Measurements from ENCODE around the gene FAHD1. TPM values are rescaled to one million over a fixed set of nuclear protein-coding genes. Genes with fewer than 3 reads are reported as not detected.
A peak's percentile ranks its signal among the peaks of the same experiment; 100 is the strongest.

Gene FAHD1
- total RNA-seq, result 36.4 TPM
- 108 TPM for polyA plus RNA-seq (ENCODE audit: insufficient read depth, low read depth, low replicate concordance)
- long read RNA-seq, donor 1, transcript FAHD1-203 (1 exons, 1,974 nt), result major isoform, 32 of 33 reads
- long read RNA-seq, donor 1, partial matches to known transcripts, result 0 of 33 reads
- long read RNA-seq, donor 1, other reads (novel, unspliced or antisense), result 0 of 33 reads
- long read RNA-seq, donor 2, transcript FAHD1-203 (1 exons, 1,974 nt), result major isoform, 45 of 49 reads
- long read RNA-seq, donor 2, partial matches to known transcripts, result 0 of 49 reads
- long read RNA-seq, donor 2, other reads (novel, unspliced or antisense), result 0 of 49 reads
- long read RNA-seq, donor 3, transcript FAHD1-203 (1 exons, 1,974 nt), result major isoform, 82 of 84 reads
- long read RNA-seq, donor 3, partial matches to known transcripts, result 0 of 84 reads
- long read RNA-seq, donor 3, other reads (novel, unspliced or antisense), result 0 of 84 reads
- long read RNA-seq, donor 4, transcript FAHD1-203 (1 exons, 1,974 nt), result major isoform, 27 of 29 reads
- long read RNA-seq, donor 4, partial matches to known transcripts, result 0 of 29 reads
- long read RNA-seq, donor 4, other reads (novel, unspliced or antisense), result 0 of 29 reads
- long read RNA-seq, donor 5, partial matches to known transcripts, result 0 of 1 reads
- long read RNA-seq, donor 5, other reads (novel, unspliced or antisense), result 0 of 1 reads
- long read RNA-seq, donor 6, transcript FAHD1-203 (1 exons, 1,974 nt), result major isoform, 21 of 22 reads
- long read RNA-seq, donor 6, partial matches to known transcripts, result 0 of 22 reads
- long read RNA-seq, donor 6, other reads (novel, unspliced or antisense), result 0 of 22 reads
- long read RNA-seq, donor 7, transcript FAHD1-203 (1 exons, 1,974 nt), result major isoform, 68 of 70 reads
- long read RNA-seq, donor 7, partial matches to known transcripts, result 0 of 70 reads
- long read RNA-seq, donor 7, other reads (novel, unspliced or antisense), result 0 of 70 reads
- long read RNA-seq, donor 8, transcript FAHD1-203 (1 exons, 1,974 nt), result major isoform, 35 of 35 reads
- long read RNA-seq, donor 8, partial matches to known transcripts, result 0 of 35 reads
- long read RNA-seq, donor 8, other reads (novel, unspliced or antisense), result 0 of 35 reads
- long read RNA-seq, donor 9, transcript FAHD1-203 (1 exons, 1,974 nt), result major isoform, 34 of 34 reads
- long read RNA-seq, donor 9, partial matches to known transcripts, result 0 of 34 reads
- long read RNA-seq, donor 9, other reads (novel, unspliced or antisense), result 0 of 34 reads
- long read RNA-seq, donor 10, transcript FAHD1-203 (1 exons, 1,974 nt), result major isoform, 46 of 47 reads
- long read RNA-seq, donor 10, partial matches to known transcripts, result 0 of 47 reads
- long read RNA-seq, donor 10, other reads (novel, unspliced or antisense), result 0 of 47 reads

- H3K4me1 ChIP-seq (ENCODE audit: control insufficient read depth in 2 of 3, insufficient read depth in 2 of 3, low read depth in 1 of 3, low read length in 3 of 3), result peaks cover 0 to 19% (median 3%) of the 10 kb centered on the region in 3 donors
- FAIRE-seq (no peak), DNase-seq (peak; percentile 96 to 98 (median 97))
- H3K27me3 ChIP-seq (ENCODE audit: control insufficient read depth, insufficient read depth, low read length), result no peaks in the 10 kb centered on the region
- intact Hi-C loops (cut with DNase I), result no loop called here
- H3K27ac ChIP-seq (ENCODE audit: low read depth in 2 of 2, low read length in 2 of 2), result peak within 1 kb of the TSS; percentile 84 to 91
- H3K9me3 ChIP-seq (ENCODE audit: control insufficient read depth in 2 of 3, insufficient read depth in 1 of 3, low read length in 3 of 3), result no peaks in the 10 kb centered on the region
- TF ChIP-seq CTCF (IDR thresholded peaks at IDR 0.05; ENCODE audit: borderline replicate concordance, extremely low read depth, insufficient read depth), result no peak
- peaks cover 0 to 10% (median 6%) of the 10 kb centered on the region in 3 donors for H3K36me3 ChIP-seq (ENCODE audit: control insufficient read depth in 2 of 3, insufficient read depth in 3 of 3, low read length in 3 of 3)
- H3K9ac ChIP-seq (ENCODE audit: low read length in 3 of 3), result peak within 1 kb of the TSS; percentile 56 to 97 (median 93)
- H3K4me3 ChIP-seq (ENCODE audit: low read length in 3 of 3), result peak within 1 kb of the TSS; percentile 88 to 100 (median 94)
These were observed at the start of gene FAHD1, which contains the start of gene HAGH for GRCh38 chr16:1826691-1827573. Gene FAHD1 (plus strand): TSS chr16:1827206. CDS start chr16:1827239, 33 bp downstream. Gene HAGH (minus strand): TSS chr16:1826825. CDS start chr16:1826787, 38 bp downstream.

GRCh38 chr16:1777375-1778199 is 49.4 kb upstream of the FAHD1 start:
- H3K4me3 ChIP-seq (ENCODE audit: low read length in 3 of 3), result no peak overlapping the region
- H3K27ac ChIP-seq (ENCODE audit: low read depth in 2 of 2, low read length in 2 of 2), result no peak overlapping the region
- intact Hi-C loops (cut with DNase I), result no loop called here
- no peak overlapping the region for H3K9ac ChIP-seq (ENCODE audit: low read length in 3 of 3)
- peaks cover 2 to 9% (median 4%) of the 10 kb centered on the region in 3 donors for H3K36me3 ChIP-seq (ENCODE audit: control insufficient read depth in 2 of 3, insufficient read depth in 3 of 3, low read length in 3 of 3)
- peak in 1 of 5 donors; percentile 40 for DNase-seq
- no peaks in the 10 kb centered on the region for H3K9me3 ChIP-seq (ENCODE audit: control insufficient read depth in 2 of 3, insufficient read depth in 1 of 3, low read length in 3 of 3)
- peaks cover 0 to 24% (median 14%) of the 10 kb centered on the region in 3 donors for H3K4me1 ChIP-seq (ENCODE audit: control insufficient read depth in 2 of 3, insufficient read depth in 2 of 3, low read depth in 1 of 3, low read length in 3 of 3)
- no peaks in the 10 kb centered on the region for H3K27me3 ChIP-seq (ENCODE audit: control insufficient read depth, insufficient read depth, low read length)
- FAIRE-seq, result no peak
- no peak for TF ChIP-seq CTCF (IDR thresholded peaks at IDR 0.05; ENCODE audit: borderline replicate concordance, extremely low read depth, insufficient read depth)

Measured in kidney (tissue), 22 donors.